ENCODE results near the gene GPN1. TPM values are rescaled to one million over a fixed set of nuclear protein-coding genes. Genes with fewer than 3 reads are reported as not detected.

Gene GPN1
- total RNA-seq, 1 experiment from 2014 or later = 35.9 TPM

DNA sequence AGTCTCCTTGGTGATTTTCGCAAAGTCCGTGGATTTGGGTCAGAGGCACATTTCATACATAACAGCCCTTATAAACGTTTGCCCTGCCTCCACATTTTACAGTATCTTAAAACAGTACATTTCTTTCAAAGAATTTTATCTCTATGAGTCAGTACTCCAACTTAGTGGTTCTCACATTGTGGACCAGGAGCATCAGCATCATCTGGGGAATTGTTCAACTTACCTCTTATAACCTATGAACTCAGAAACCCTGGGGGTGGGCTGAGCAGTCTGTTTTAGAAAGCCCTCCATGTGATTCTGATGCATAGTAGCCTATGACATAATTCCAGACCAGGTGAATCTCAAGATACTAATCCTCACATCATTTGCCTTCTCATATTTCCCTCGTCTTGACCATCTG, 22.2 kb downstream of the GPN1 start:
- H3K4me3 Mint-ChIP-seq = no peak overlapping the region
- POLR2A ChIA-PET = no interaction called here

DNA sequence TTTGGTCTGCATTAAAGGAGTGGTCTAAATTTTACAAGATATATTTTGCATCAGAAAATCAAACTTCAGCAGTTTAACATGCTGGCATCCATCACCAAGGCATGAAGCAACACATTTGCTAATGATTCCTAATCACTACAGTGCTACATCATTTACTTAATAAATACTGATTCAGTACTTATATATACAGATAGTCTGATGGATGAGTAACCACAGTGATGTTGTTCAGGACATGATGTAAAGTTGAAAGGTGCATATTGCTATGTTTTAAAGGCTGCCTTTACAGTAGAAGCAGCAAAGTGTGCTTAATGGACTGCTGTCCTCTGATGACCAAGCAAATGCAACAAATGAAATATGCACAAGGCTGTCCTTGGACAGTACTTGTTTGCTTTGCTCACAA, 23.5 kb downstream of the GPN1 start:
- Mint-ChIP-seq H3K36me3 (peaks cover 69% of the 10 kb centered on the region), H3K4me1 (no peaks in the 10 kb centered on the region; the same call in 1 of the 2 replicates), H3K27ac (no peak overlapping the region), H3K4me3 (no peak overlapping the region), H3K9me3 (no peaks in the 10 kb centered on the region), H3K27me3 (ENCODE audit: low read depth) (no peaks in the 10 kb centered on the region)
- DNase-seq (ENCODE audit: low spot score) (no peak), ATAC-seq (no peak)
- TF ChIP-seq, protein P1, sequence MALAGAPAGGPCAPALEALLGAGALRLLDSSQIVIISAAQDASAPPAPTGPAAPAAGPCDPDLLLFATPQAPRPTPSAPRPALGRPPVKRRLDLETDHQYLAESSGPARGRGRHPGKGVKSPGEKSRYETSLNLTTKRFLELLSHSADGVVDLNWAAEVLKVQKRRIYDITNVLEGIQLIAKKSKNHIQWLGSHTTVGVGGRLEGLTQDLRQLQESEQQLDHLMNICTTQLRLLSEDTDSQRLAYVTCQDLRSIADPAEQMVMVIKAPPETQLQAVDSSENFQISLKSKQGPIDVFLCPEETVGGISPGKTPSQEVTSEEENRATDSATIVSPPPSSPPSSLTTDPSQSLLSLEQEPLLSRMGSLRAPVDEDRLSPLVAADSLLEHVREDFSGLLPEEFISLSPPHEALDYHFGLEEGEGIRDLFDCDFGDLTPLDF (CRISPR knock-in tag; IDR thresholded peaks at IDR 0.05) = no peak
- TF ChIP-seq ZNF121 (CRISPR knock-in tag; IDR thresholded peaks at IDR 0.05) = no peak
- no peak for TF ChIP-seq JAZF1 (CRISPR knock-in tag; IDR thresholded peaks at IDR 0.05)
- no peak for TF ChIP-seq OVOL2 (CRISPR knock-in tag; IDR thresholded peaks at IDR 0.05; ENCODE audit: borderline replicate concordance)
- TF ChIP-seq, protein P2, sequence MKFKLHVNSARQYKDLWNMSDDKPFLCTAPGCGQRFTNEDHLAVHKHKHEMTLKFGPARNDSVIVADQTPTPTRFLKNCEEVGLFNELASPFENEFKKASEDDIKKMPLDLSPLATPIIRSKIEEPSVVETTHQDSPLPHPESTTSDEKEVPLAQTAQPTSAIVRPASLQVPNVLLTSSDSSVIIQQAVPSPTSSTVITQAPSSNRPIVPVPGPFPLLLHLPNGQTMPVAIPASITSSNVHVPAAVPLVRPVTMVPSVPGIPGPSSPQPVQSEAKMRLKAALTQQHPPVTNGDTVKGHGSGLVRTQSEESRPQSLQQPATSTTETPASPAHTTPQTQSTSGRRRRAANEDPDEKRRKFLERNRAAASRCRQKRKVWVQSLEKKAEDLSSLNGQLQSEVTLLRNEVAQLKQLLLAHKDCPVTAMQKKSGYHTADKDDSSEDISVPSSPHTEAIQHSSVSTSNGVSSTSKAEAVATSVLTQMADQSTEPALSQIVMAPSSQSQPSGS (CRISPR knock-in tag; IDR thresholded peaks at IDR 0.05; ENCODE audit: borderline replicate concordance, low read depth) = no peak
- no peak for TF ChIP-seq ZBTB21 (CRISPR knock-in tag; IDR thresholded peaks at IDR 0.05; ENCODE audit: borderline replicate concordance)
- no peak for TF ChIP-seq IRF2 (CRISPR knock-in tag; IDR thresholded peaks at IDR 0.05; ENCODE audit: borderline replicate concordance, low read depth)
- TF ChIP-seq, protein P3, sequence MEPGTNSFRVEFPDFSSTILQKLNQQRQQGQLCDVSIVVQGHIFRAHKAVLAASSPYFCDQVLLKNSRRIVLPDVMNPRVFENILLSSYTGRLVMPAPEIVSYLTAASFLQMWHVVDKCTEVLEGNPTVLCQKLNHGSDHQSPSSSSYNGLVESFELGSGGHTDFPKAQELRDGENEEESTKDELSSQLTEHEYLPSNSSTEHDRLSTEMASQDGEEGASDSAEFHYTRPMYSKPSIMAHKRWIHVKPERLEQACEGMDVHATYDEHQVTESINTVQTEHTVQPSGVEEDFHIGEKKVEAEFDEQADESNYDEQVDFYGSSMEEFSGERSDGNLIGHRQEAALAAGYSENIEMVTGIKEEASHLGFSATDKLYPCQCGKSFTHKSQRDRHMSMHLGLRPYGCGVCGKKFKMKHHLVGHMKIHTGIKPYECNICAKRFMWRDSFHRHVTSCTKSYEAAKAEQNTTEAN (CRISPR knock-in tag; IDR thresholded peaks at IDR 0.05) = no peak
- TF ChIP-seq, protein P4, sequence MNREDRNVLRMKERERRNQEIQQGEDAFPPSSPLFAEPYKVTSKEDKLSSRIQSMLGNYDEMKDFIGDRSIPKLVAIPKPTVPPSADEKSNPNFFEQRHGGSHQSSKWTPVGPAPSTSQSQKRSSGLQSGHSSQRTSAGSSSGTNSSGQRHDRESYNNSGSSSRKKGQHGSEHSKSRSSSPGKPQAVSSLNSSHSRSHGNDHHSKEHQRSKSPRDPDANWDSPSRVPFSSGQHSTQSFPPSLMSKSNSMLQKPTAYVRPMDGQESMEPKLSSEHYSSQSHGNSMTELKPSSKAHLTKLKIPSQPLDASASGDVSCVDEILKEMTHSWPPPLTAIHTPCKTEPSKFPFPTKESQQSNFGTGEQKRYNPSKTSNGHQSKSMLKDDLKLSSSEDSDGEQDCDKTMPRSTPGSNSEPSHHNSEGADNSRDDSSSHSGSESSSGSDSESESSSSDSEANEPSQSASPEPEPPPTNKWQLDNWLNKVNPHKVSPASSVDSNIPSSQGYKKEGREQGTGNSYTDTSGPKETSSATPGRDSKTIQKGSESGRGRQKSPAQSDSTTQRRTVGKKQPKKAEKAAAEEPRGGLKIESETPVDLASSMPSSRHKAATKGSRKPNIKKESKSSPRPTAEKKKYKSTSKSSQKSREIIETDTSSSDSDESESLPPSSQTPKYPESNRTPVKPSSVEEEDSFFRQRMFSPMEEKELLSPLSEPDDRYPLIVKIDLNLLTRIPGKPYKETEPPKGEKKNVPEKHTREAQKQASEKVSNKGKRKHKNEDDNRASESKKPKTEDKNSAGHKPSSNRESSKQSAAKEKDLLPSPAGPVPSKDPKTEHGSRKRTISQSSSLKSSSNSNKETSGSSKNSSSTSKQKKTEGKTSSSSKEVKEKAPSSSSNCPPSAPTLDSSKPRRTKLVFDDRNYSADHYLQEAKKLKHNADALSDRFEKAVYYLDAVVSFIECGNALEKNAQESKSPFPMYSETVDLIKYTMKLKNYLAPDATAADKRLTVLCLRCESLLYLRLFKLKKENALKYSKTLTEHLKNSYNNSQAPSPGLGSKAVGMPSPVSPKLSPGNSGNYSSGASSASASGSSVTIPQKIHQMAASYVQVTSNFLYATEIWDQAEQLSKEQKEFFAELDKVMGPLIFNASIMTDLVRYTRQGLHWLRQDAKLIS (CRISPR knock-in tag; IDR thresholded peaks at IDR 0.05; ENCODE audit: borderline replicate concordance) = no peak
- no peak for TF ChIP-seq ZNF263 (CRISPR knock-in tag; IDR thresholded peaks at IDR 0.05; ENCODE audit: low read depth)
- TF ChIP-seq EMX1 (CRISPR knock-in tag; IDR thresholded peaks at IDR 0.05) = no peak
- no peak for TF ChIP-seq ZNF232 (CRISPR knock-in tag; IDR thresholded peaks at IDR 0.05)
- TF ChIP-seq NR3C1 (CRISPR knock-in tag; conservative IDR thresholded peaks at IDR 0.05; ENCODE audit: low read depth) = no peak
- CTCF ChIA-PET = interaction anchor here (0.7 kb wide), 1 partner anchor 32 kb away, joined by 3 read pairs; no protein-coding TSS in a partner anchor
- POLR2A ChIA-PET = no interaction called here

More for the DNA sequence above, 22.2 kb downstream of the GPN1 start:
- CTCF ChIA-PET = no interaction called here
- H3K27me3 Mint-ChIP-seq (ENCODE audit: low read depth) = no peaks in the 10 kb centered on the region
- ATAC-seq (no peak), DNase-seq (ENCODE audit: low spot score) (no peak)
- TF ChIP-seq, protein P1 (CRISPR knock-in tag; IDR thresholded peaks at IDR 0.05) = no peak
- no peak for TF ChIP-seq SMAD3 (CRISPR knock-in tag; IDR thresholded peaks at IDR 0.05; ENCODE audit: borderline replicate concordance)
- TF ChIP-seq, protein P5, sequence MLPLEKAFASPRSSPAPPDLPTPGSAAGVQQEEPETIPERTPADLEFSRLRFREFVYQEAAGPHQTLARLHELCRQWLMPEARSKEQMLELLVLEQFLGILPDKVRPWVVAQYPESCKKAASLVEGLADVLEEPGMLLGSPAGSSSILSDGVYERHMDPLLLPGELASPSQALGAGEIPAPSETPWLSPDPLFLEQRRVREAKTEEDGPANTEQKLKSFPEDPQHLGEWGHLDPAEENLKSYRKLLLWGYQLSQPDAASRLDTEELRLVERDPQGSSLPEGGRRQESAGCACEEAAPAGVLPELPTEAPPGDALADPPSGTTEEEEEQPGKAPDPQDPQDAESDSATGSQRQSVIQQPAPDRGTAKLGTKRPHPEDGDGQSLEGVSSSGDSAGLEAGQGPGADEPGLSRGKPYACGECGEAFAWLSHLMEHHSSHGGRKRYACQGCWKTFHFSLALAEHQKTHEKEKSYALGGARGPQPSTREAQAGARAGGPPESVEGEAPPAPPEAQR (CRISPR knock-in tag; IDR thresholded peaks at IDR 0.05) = no peak
- no peak for TF ChIP-seq ZNF416 (CRISPR knock-in tag; IDR thresholded peaks at IDR 0.05)
- TF ChIP-seq TEAD4 (CRISPR knock-in tag; IDR thresholded peaks at IDR 0.05) = no peak
- TF ChIP-seq SOX15 (CRISPR knock-in tag; IDR thresholded peaks at IDR 0.05) = no peak
- TF ChIP-seq TEAD1 (CRISPR knock-in tag; IDR thresholded peaks at IDR 0.05) = no peak
- H3K27ac Mint-ChIP-seq = no peak overlapping the region
- H3K9me3 Mint-ChIP-seq = no peaks in the 10 kb centered on the region
- peaks cover 62% of the 10 kb centered on the region for H3K36me3 Mint-ChIP-seq
- no peaks in the 10 kb centered on the region; the same call in 1 of the 2 replicates for H3K4me1 Mint-ChIP-seq
